HEK293 (cell line): Measurements from ENCODE around the gene ZNF561.
A peak's percentile ranks its signal among the peaks of the same experiment; 100 is the strongest.

Experiments used
- CTCF ChIA-PET: fragments of 350-600 bp; formaldehyde crosslinking; extraction: SDS; loops from one replicate; lab custom pipeline; 2021; ENCODE audit warnings: antibody characterized with exemption; lab: Yijun Ruan, JAX
- POLR2A ChIA-PET: fragments of 300-600 bp; formaldehyde crosslinking; extraction: SDS; loops from one replicate; lab custom pipeline; 2020; ENCODE audit warnings: antibody characterized with exemption, inconsistent platforms; lab: Yijun Ruan, JAX
- H3K27ac ChIP-seq: fragments of 200-500 bp; sonication (Bioruptor generic); 2 replicates; pipeline ENCODE4 v1.5.1; 2014; ENCODE audit warnings: low read depth, low read length, control low read depth, inconsistent platforms; ENCODE audit errors: extremely low read depth
- H3K36me3 ChIP-seq, 2 experiments: fragments of 200-500 bp in 1 of 2; sonication (Bioruptor generic) in 1 of 2; 1 replicate in 1 of 2; 2 replicates in 1 of 2; pipeline ENCODE4 v1.5.1; 2014 to 2017; ENCODE audit warnings: inconsistent platforms in 2 of 2, low read length in 2 of 2; ENCODE audit not compliant: control insufficient read depth in 2 of 2, insufficient read depth in 1 of 2
- H3K4me1 ChIP-seq: fragments of 200-500 bp; sonication (Bioruptor generic); 2 replicates; pipeline ENCODE4 v1.5.1; 2014; ENCODE audit warnings: mild to moderate bottlenecking, low read length, inconsistent platforms; ENCODE audit not compliant: control insufficient read depth, insufficient read depth
- H3K4me3 ChIP-seq: 2 replicates; pipeline ENCODE4 v1.5.1; 2011; ENCODE audit warnings: low read depth, mild to moderate bottlenecking, control low read depth, low read length, moderate library complexity
- H3K9me3 ChIP-seq: fragments of 200-500 bp; sonication (Bioruptor generic); 2 replicates; pipeline ENCODE4 v1.5.1; 2014; ENCODE audit warnings: low read depth, low read length, inconsistent platforms; ENCODE audit not compliant: control insufficient read depth, insufficient read depth
- BCL11A ChIP-seq: fragments of 450-650 bp; formaldehyde crosslinking; IDR thresholded peaks from 2 replicates; pipeline ENCODE4 v1.5.1; 2016; ENCODE audit warnings: low read depth, missing biosample characterization, missing genetic modification characterization
- GLI2 ChIP-seq: fragments of 450-650 bp; formaldehyde crosslinking; IDR thresholded peaks from 2 replicates; pipeline ENCODE4; 2017; ENCODE audit warnings: missing biosample characterization, missing genetic modification characterization, low read depth, borderline replicate concordance
- GLIS1 ChIP-seq: fragments of 450-650 bp; formaldehyde crosslinking; IDR thresholded peaks from 2 replicates; pipeline ENCODE4 v1.5.1; 2016; ENCODE audit warnings: missing biosample characterization, missing genetic modification characterization
- PBX3 ChIP-seq: sonication (generic); formaldehyde crosslinking; IDR thresholded peaks from 2 replicates; pipeline ENCODE4 v1.8.1; 2022; ENCODE audit warnings: mild to moderate bottlenecking, moderate library complexity, missing genetic modification reagents
- SETDB1 ChIP-seq: IDR thresholded peaks from one replicate; pipeline ENCODE4 v1.6.1; 2017; ENCODE audit warnings: mild to moderate bottlenecking, low read length, moderate library complexity, mixed read lengths; ENCODE audit not compliant: insufficient read length
- ZBTB26 ChIP-seq: fragments of 450-650 bp; formaldehyde crosslinking; optimal IDR thresholded peaks from 2 replicates; pipeline ENCODE3; 2016; ENCODE audit warnings: missing biosample characterization, mild to moderate bottlenecking, missing genetic modification characterization
- ZBTB7A ChIP-seq: fragments of 450-650 bp; formaldehyde crosslinking; IDR thresholded peaks from 2 replicates; pipeline ENCODE4 v1.5.1; 2016; ENCODE audit warnings: low read depth, missing biosample characterization, missing genetic modification characterization
- ZBTB8A ChIP-seq: fragments of 450-650 bp; formaldehyde crosslinking; IDR thresholded peaks from 2 replicates; pipeline ENCODE4 v1.5.1; 2016; ENCODE audit warnings: missing biosample characterization, missing genetic modification characterization
- ZFP3 ChIP-seq: fragments of 450-650 bp; formaldehyde crosslinking; IDR thresholded peaks from 2 replicates; pipeline ENCODE4 v1.5.1; 2016; ENCODE audit warnings: low read depth, missing biosample characterization, missing genetic modification characterization
- ZFP41 ChIP-seq: fragments of 450-650 bp; formaldehyde crosslinking; IDR thresholded peaks from 2 replicates; pipeline ENCODE4 v1.5.1; 2016; ENCODE audit warnings: missing biosample characterization, missing genetic modification characterization, borderline replicate concordance
- ZNF114 ChIP-seq: fragments of 450-650 bp; formaldehyde crosslinking; IDR thresholded peaks from 2 replicates; pipeline ENCODE4 v1.5.0; 2017; ENCODE audit warnings: missing biosample characterization, missing genetic modification characterization
- ZNF140 ChIP-seq: fragments of 450-650 bp; formaldehyde crosslinking; IDR thresholded peaks from 2 replicates; pipeline ENCODE4 v1.5.1; 2016; ENCODE audit warnings: missing biosample characterization, missing genetic modification characterization
- ZNF214 ChIP-seq: fragments of 450-650 bp; formaldehyde crosslinking; IDR thresholded peaks from 2 replicates; pipeline ENCODE4 v1.5.1; 2017; ENCODE audit warnings: missing biosample characterization, mild to moderate bottlenecking, missing genetic modification characterization, borderline replicate concordance
- ZNF24 ChIP-seq: fragments of 450-650 bp; formaldehyde crosslinking; IDR thresholded peaks from 2 replicates; pipeline ENCODE4 v1.5.1; 2016; ENCODE audit warnings: missing biosample characterization, missing genetic modification characterization
- ZNF274 ChIP-seq, 2 experiments: fragments of 200-500 bp in 1 of 2; fragments of 450-650 bp in 1 of 2; sonication (Bioruptor generic) in 1 of 2; formaldehyde crosslinking in 1 of 2; IDR thresholded peaks; 2 replicates each; pipeline versions ENCODE4 v1.5.1 to v1.6.1; 2014 to 2016; ENCODE audit warnings: borderline replicate concordance in 1 of 2, inconsistent platforms in 1 of 2, low read length in 1 of 2, missing biosample characterization in 1 of 2, missing genetic modification characterization in 1 of 2
- ZNF311 ChIP-seq: fragments of 450-650 bp; formaldehyde crosslinking; IDR thresholded peaks from 2 replicates; pipeline ENCODE4 v1.5.1; 2017; ENCODE audit warnings: missing biosample characterization, missing genetic modification characterization, borderline replicate concordance
- ZNF341 ChIP-seq: fragments of 450-650 bp; formaldehyde crosslinking; IDR thresholded peaks from 2 replicates; pipeline ENCODE4; 2016; ENCODE audit warnings: low read depth, missing biosample characterization, missing genetic modification characterization
- ZNF354C ChIP-seq: fragments of 450-650 bp; formaldehyde crosslinking; IDR thresholded peaks from 2 replicates; pipeline ENCODE4 v1.5.1; 2016; ENCODE audit warnings: missing biosample characterization, missing genetic modification characterization, low read depth, borderline replicate concordance
- ZNF416 ChIP-seq: fragments of 450-650 bp; formaldehyde crosslinking; IDR thresholded peaks from 2 replicates; pipeline ENCODE4 v1.5.1; 2016; ENCODE audit warnings: missing biosample characterization, missing genetic modification characterization
- ZNF426 ChIP-seq: fragments of 450-650 bp; formaldehyde crosslinking; IDR thresholded peaks from 2 replicates; pipeline ENCODE4 v1.5.1; 2017; ENCODE audit warnings: missing biosample characterization, missing genetic modification characterization, mild to moderate bottlenecking, inconsistent platforms, moderate library complexity
- ZNF473 ChIP-seq: fragments of 450-650 bp; formaldehyde crosslinking; IDR thresholded peaks from 2 replicates; pipeline ENCODE4 v1.5.1; 2017; ENCODE audit warnings: missing biosample characterization, missing genetic modification characterization
- ZNF501 ChIP-seq: fragments of 450-650 bp; formaldehyde crosslinking; IDR thresholded peaks from 2 replicates; pipeline ENCODE4 v1.5.1; 2016; ENCODE audit warnings: missing biosample characterization, missing genetic modification characterization
- ZNF548 ChIP-seq: fragments of 450-650 bp; formaldehyde crosslinking; IDR thresholded peaks from 2 replicates; pipeline ENCODE4 v1.5.1; 2016; ENCODE audit warnings: missing biosample characterization, missing genetic modification characterization
- ZNF561 ChIP-seq: fragments of 450-650 bp; IDR thresholded peaks from 2 replicates; pipeline ENCODE4 v1.5.1; 2018; ENCODE audit warnings: missing biosample characterization, missing genetic modification characterization, borderline replicate concordance

ZNF561 gene

DNA sequence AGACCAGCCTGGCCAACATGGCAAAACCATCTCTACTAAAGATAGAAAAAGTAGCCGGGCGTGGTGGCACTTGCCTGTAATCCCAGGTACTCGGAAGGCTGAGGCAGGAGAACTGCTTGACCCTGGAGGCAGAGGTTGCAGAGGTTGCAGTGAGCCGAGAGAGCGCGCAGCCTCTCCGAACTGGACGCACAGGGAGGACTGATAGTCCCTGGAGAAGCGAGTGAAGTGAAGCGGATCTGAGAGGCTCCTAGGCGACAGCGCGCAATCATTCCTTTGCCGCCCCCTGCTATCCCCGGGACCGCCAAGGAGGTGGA lies 233 bp downstream of the ZNF561 start:
- ChIA-PET POLR2A (no interaction called here), CTCF (no interaction called here)
- no peaks in the 10 kb centered on the region for H3K9me3 ChIP-seq
- H3K36me3 ChIP-seq = peaks cover 33 to 37% of the 10 kb centered on the region in 2 experiments
- TF ChIP-seq PBX3 (CRISPR knock-in tag) (no peak), ZNF548 (tag by site-specific recombination) (no peak), ZNF426 (tag by site-specific recombination) (no peak), ZNF341 (tag by site-specific recombination) (peak; percentile 74), ZNF416 (tag by site-specific recombination) (no peak), ZFP3 (no peak), BCL11A (tag by site-specific recombination) (no peak), ZNF140 (tag by site-specific recombination) (no peak)
- H3K27ac ChIP-seq = peak overlapping the region; percentile 79
- H3K4me1 ChIP-seq = 0 out of 2 replicates have a peak, but pooled peaks cover 2% of the 10 kb centered on the region
- H3K4me3 ChIP-seq = peak overlapping the region; percentile 94

DNA sequence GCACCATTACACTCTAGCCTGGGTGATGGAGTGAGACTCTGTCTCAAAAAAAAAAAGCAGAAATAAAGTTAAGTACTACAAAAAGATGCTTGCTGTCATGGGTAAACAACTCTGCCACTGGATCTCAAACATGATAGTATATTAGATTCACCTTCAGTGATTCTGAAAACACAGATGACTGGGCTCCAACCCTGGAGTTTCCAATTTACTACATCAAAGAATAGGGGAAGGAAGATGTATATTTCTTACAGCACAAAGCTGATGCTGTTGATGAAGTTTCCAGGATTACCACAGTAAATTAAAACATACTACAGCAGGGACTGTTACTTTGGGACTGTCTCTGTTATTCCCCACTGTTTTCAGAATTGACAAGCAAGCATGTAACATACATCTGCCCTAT lies 5.2 kb downstream of the ZNF561 start:
- TF ChIP-seq ZBTB8A (tag by site-specific recombination) (no peak), ZFP3 (no peak), GLIS1 (tag by site-specific recombination) (no peak), ZBTB7A (tag by site-specific recombination) (no peak), ZFP41 (tag by site-specific recombination) (no peak), ZNF501 (tag by site-specific recombination) (no peak), ZNF354C (tag by site-specific recombination) (no peak), ZBTB26 (tag by site-specific recombination) (no peak), ZNF473 (no peak), ZNF114 (tag by site-specific recombination) (no peak), ZNF24 (no peak), ZNF311 (tag by site-specific recombination) (no peak), ZNF214 (no peak), GLI2 (tag by site-specific recombination) (no peak)
- Histone ChIP-seq H3K4me1 (0 out of 2 replicates have a peak, but pooled peaks cover 2% of the 10 kb centered on the region), H3K9me3 (no peaks in the 10 kb centered on the region), H3K36me3 (peaks cover 80 to 87% of the 10 kb centered on the region in 2 experiments), H3K4me3 (no peak overlapping the region), H3K27ac (no peak overlapping the region)
- CTCF ChIA-PET = interaction anchor here (2.3 kb wide), 1 partner anchor 10 kb away, joined by 11 read pairs; no protein-coding TSS in a partner anchor
- POLR2A ChIA-PET = interaction anchor here (0.8 kb wide), 1 partner anchor 340 kb away, joined by 6 read pairs; no protein-coding TSS in a partner anchor

GRCh38 chr19:9610484-9611113 lies 10.4 kb downstream of the ZNF561 start:
- no peaks in the 10 kb centered on the region for H3K9me3 ChIP-seq
- no peak overlapping the region for H3K27ac ChIP-seq
- H3K4me3 ChIP-seq = no peak overlapping the region
- POLR2A ChIA-PET = no interaction called here
- no peak for TF ChIP-seq GLIS1 (tag by site-specific recombination)
- TF ChIP-seq SETDB1 = peak; percentile 97
- TF ChIP-seq ZNF274 (IDR thresholded peaks at IDR 0.05; ENCODE audit: low read length) = no peak
- peak; percentile 40; the same call in 1 of the 2 replicates for TF ChIP-seq ZNF274 (tag by site-specific recombination; IDR thresholded peaks at IDR 0.05; ENCODE audit: borderline replicate concordance)
- 0 out of 2 replicates have a peak, but pooled peaks have one; percentile 7 for TF ChIP-seq ZNF561
- no peaks in the 10 kb centered on the region for H3K4me1 ChIP-seq
- H3K36me3 ChIP-seq = peaks cover 45 to 71% of the 10 kb centered on the region in 2 experiments
- CTCF ChIA-PET = no interaction called here
